K562 (cell line): ENCODE measurements around the gene KCNC4. TPM values are rescaled to one million over a fixed set of nuclear protein-coding genes. Genes with fewer than 3 reads are reported as not detected.

ENCODE experiments used
- ATAC-seq: fragments of 200-7000 bp; cut with Tn5 transposase; 3 replicates; pipeline ENCODE4 v1.9.1; 2020; ENCODE audit warnings: moderate library complexity
- BruUV-seq: library from RNA; stranded (reverse); fragments of 400-500 nt; replicated peaks from 2 replicates; lab custom pipeline; 2021; lab: Mats Ljungman, UMichigan
- CTCF ChIA-PET: fragments of 300-600 bp; formaldehyde crosslinking; extraction: SDS; loops from one replicate; lab custom pipeline; 2021; ENCODE audit warnings: low intra/inter-chr PET ratio; lab: Yijun Ruan, JAX
- POLR2A ChIA-PET: fragments of 300-600, 350-650 bp; sonication (Branson Sonifier 250); formaldehyde crosslinking; extraction: SDS; loops from one replicate; lab custom pipeline; 2021; ENCODE audit warnings: antibody characterized with exemption, inconsistent platforms; lab: Yijun Ruan, JAX
- DNase-seq, 4 experiments: peaks; one replicate each; pipeline versions ENCODE4 v3.0.0 to v3.0.0-alpha.2; 2011 to 2018; ENCODE audit warnings: low spot score in 3 of 4, mixed read lengths in 3 of 4; ENCODE audit errors: extremely low read depth in 1 of 4
- FAIRE-seq: peaks from 2 replicates; lab custom pipeline; 2011; peaks lifted over from hg19 to GRCh38; lab: Jason Lieb, UNC
- H2AFZ ChIP-seq: 2 replicates; pipeline ENCODE4 v1.6.0; 2011; ENCODE audit warnings: low read depth, low read length, control low read depth, inconsistent platforms
- H3K27ac ChIP-seq: fragments of 200-600 bp; 3 replicates; pipeline ENCODE4 v1.8.0; 2011; ENCODE audit warnings: low read depth, mild to moderate bottlenecking, control low read depth, inconsistent platforms, low read length, moderate library complexity, mixed read lengths; ENCODE audit errors: extremely low read depth
- H3K27me3 ChIP-seq, 2 experiments: fragments of 300-600 bp in 1 of 2; 2 replicates in 1 of 2; 3 replicates in 1 of 2; pipeline versions ENCODE4 v1.6.0 to v1.8.0; 2011; ENCODE audit warnings: inconsistent platforms in 2 of 2, low read length in 2 of 2, mild to moderate bottlenecking in 1 of 2, mixed read lengths in 1 of 2, moderate library complexity in 1 of 2; ENCODE audit not compliant: control insufficient read depth in 2 of 2, insufficient read depth in 2 of 2
- H3K36me3 ChIP-seq: fragments of 300-600 bp; 3 replicates; pipeline ENCODE4 v1.8.0; 2011; ENCODE audit warnings: mild to moderate bottlenecking, low read length, inconsistent platforms; ENCODE audit not compliant: control insufficient read depth, insufficient read depth
- H3K4me1 ChIP-seq, 2 experiments: fragments of 200-600 bp in 1 of 2; replicated peaks in 1 of 2; 2 replicates in 1 of 2; 3 replicates in 1 of 2; pipeline versions ENCODE4 v1.5.1 to v1.8.0; 2011; ENCODE audit warnings: inconsistent platforms in 2 of 2, low read length in 2 of 2, mild to moderate bottlenecking in 1 of 2, mixed read lengths in 1 of 2, moderate library complexity in 1 of 2; ENCODE audit not compliant: control insufficient read depth in 2 of 2, insufficient read depth in 2 of 2
- H3K4me2 ChIP-seq: 2 replicates; pipeline ENCODE4 v1.6.1; 2011; ENCODE audit warnings: low read length, control low read depth, inconsistent platforms, mixed read lengths; ENCODE audit not compliant: insufficient read depth
- H3K4me3 ChIP-seq: fragments of 200-600 bp; sonication (generic), shearing (Covaris generic); 2 replicates; pipeline ENCODE4 v1.5.1; 2016; ENCODE audit warnings: control low read depth, inconsistent platforms
- H3K79me2 ChIP-seq: fragments of 200-600 bp; 3 replicates; pipeline ENCODE4 v1.8.0; 2011; ENCODE audit warnings: low read length, inconsistent platforms; ENCODE audit not compliant: control insufficient read depth, insufficient read depth
- H3K9ac ChIP-seq, 2 experiments: 2 replicates each; pipeline versions ENCODE4 v1.6.0 to v1.6.1; 2011; ENCODE audit warnings: low read depth in 2 of 2, low read length in 2 of 2, control low read depth in 1 of 2, inconsistent platforms in 1 of 2, mild to moderate bottlenecking in 1 of 2, mixed read lengths in 1 of 2; ENCODE audit not compliant: insufficient read depth in 1 of 2
- H3K9me1 ChIP-seq: one replicate; pipeline ENCODE4 v1.6.0; 2011; ENCODE audit warnings: inconsistent platforms, mild to moderate bottlenecking, low read length, moderate library complexity; ENCODE audit not compliant: control insufficient read depth, insufficient read depth
- H3K9me3 ChIP-seq: replicated peaks from 2 replicates; pipeline ENCODE4 v1.5.1; 2011; ENCODE audit warnings: low read depth, low read length, inconsistent platforms; ENCODE audit not compliant: control insufficient read depth, insufficient read depth
- H4K20me1 ChIP-seq: replicated peaks from 2 replicates; pipeline ENCODE4 v1.6.1; 2011; ENCODE audit warnings: low read length, inconsistent platforms, mixed read lengths; ENCODE audit not compliant: control insufficient read depth, insufficient read depth
- ATF1 ChIP-seq, 2 experiments: fragments of 450-650 bp in 1 of 2; IDR thresholded peaks; 2 replicates each; pipeline ENCODE4 v1.6.1; 2016; ENCODE audit warnings: missing compliant biosample characterization in 1 of 2, missing genetic modification characterization in 1 of 2
- ATF7 ChIP-seq: fragments of 450-650 bp; IDR thresholded peaks from 2 replicates; pipeline ENCODE4 v1.7.1; 2014; ENCODE audit warnings: mild to moderate bottlenecking, moderate library complexity
- CEBPG ChIP-seq, 3 experiments: fragments of 200-800 bp in 1 of 3; sonication (Bioruptor generic) in 1 of 3; sonication (generic) in 1 of 3; formaldehyde crosslinking in 1 of 3; IDR thresholded peaks in 2 of 3; conservative IDR thresholded peaks in 1 of 3; 2 replicates each; pipeline versions ENCODE4 v1.6.1 to v1.8.0; 2016 to 2022; ENCODE audit warnings: missing compliant biosample characterization in 2 of 3, missing genetic modification characterization in 2 of 3, mild to moderate bottlenecking in 1 of 3, missing genetic modification reagents in 1 of 3
- CREM ChIP-seq: IDR thresholded peaks from 2 replicates; pipeline ENCODE4 v1.6.1; 2014; ENCODE audit warnings: antibody characterized with exemption, low read depth
- CSDE1 ChIP-seq, 2 experiments: fragments of 450-650 bp; IDR thresholded peaks; 2 replicates each; pipeline ENCODE4 v1.6.1; 2016; ENCODE audit warnings: mild to moderate bottlenecking in 1 of 2
- DPF2 ChIP-seq: fragments of 450-650 bp; IDR thresholded peaks from 2 replicates; pipeline ENCODE4 v1.6.1; 2016
- GTF2E2 ChIP-seq: fragments of 200-800 bp; sonication (Bioruptor generic); IDR thresholded peaks from 2 replicates; pipeline ENCODE4 v1.6.1; 2016; ENCODE audit warnings: missing genetic modification characterization, missing compliant biosample characterization
- JUND ChIP-seq, 2 experiments: IDR thresholded peaks; 2 replicates in 1 of 2; 3 replicates in 1 of 2; pipeline ENCODE4 v1.6.1; 2011; ENCODE audit warnings: borderline replicate concordance in 2 of 2, low read depth in 2 of 2, low read length in 2 of 2, improper control_type of control experiment in 1 of 2, missing biosample characterization in 1 of 2, missing genetic modification characterization in 1 of 2, missing genetic modification reagents in 1 of 2
- MBD2 ChIP-seq: sonication (generic); IDR thresholded peaks from 2 replicates; pipeline ENCODE4 v1.6.1; 2016; ENCODE audit warnings: low read depth, borderline replicate concordance
- SMARCA4 ChIP-seq: fragments of 450-650 bp; IDR thresholded peaks from 2 replicates; pipeline ENCODE4 v1.6.1; 2016
- SMARCE1 ChIP-seq: fragments of 450-650 bp; IDR thresholded peaks from 2 replicates; pipeline ENCODE4 v1.7.1; 2016; ENCODE audit warnings: mild to moderate bottlenecking
- ZNF311 ChIP-seq: fragments of 250-450 bp; sonication (Bioruptor Pico); IDR thresholded peaks from 2 replicates; pipeline ENCODE4 v1.4.0; 2020; ENCODE audit warnings: mild to moderate bottlenecking, moderate library complexity
- ZNF766 ChIP-seq: fragments of 200-800 bp; sonication (Bioruptor generic); conservative IDR thresholded peaks from 2 replicates; pipeline ENCODE4 v1.6.1; 2016; ENCODE audit warnings: missing genetic modification characterization, missing compliant biosample characterization
- WGBS: fragments of 100-300 bp; shearing (Covaris generic); methylation state at CpG from one replicate; pipeline ENCODE4 v1.1.6; 2016; ENCODE audit warnings: low coverage, mixed read lengths; ENCODE audit not compliant: insufficient coverage; ENCODE audit errors: missing lambda C conversion rate; 5-methylcytosine and 5-hydroxymethylcytosine counted together
- in situ Hi-C: fragments of 300-500 bp; cut with MboI; formaldehyde crosslinking; loops from 4 replicates; pipeline ENCODE4 v1.15.0; 2018; ENCODE audit warnings: inconsistent platforms, mixed read lengths
- intact Hi-C: fragments of 100-400 bp; cut with micrococcal nuclease; formaldehyde crosslinking; loops from 2 replicates; pipeline ENCODE4 v1.14.2; 2022
- polyA plus RNA-seq, 8 experiments: library from polyadenylated mRNA; depleted of rRNA in 4 of 8; stranded (reverse) in 5 of 8; unstranded in 3 of 8; fragments of >200 nt; fragmentation: Nextera tagmentation in 2 of 8; fragmentation: Illumina TruSeq in 1 of 8; extraction: Ambion mirVana in 2 of 8; extraction: Trizol in 1 of 8; gene quantifications; 2 replicates each; pipeline versions ENCODE4 v1.2.1 to v1.2.3, GENCODE V29; 2011 to 2014; ENCODE audit warnings: inconsistent platforms in 1 of 8, missing spikeins in 1 of 8
- total RNA-seq, 7 experiments: library from RNA; depleted of rRNA in 6 of 7; stranded (reverse); fragments of >200 nt in 6 of 7; fragmentation: Illumina TruSeq in 2 of 7; extraction: Trizol in 2 of 7; gene quantifications; 2 replicates each; pipeline versions ENCODE4 v1.2.1 to v1.2.3, GENCODE V29; 2011 to 2021; ENCODE audit warnings: low replicate concordance in 1 of 7
- TF ChIP-seq, protein P1 (sequence below), 3 experiments: fragments of 200-800 bp in 1 of 3; fragments of 250-450 bp in 1 of 3; fragments of 450-650 bp in 1 of 3; sonication (Bioruptor Pico) in 1 of 3; sonication (Bioruptor generic) in 1 of 3; formaldehyde crosslinking in 1 of 3; IDR thresholded peaks; 2 replicates each; pipeline versions ENCODE4 v1.6.1 to v1.8.0; 2016 to 2022; ENCODE audit warnings: mild to moderate bottlenecking in 2 of 3, missing genetic modification characterization in 2 of 3, missing compliant biosample characterization in 1 of 3, moderate library complexity in 1 of 3

KCNC4 gene
- total and polyA plus RNA-seq, 9 of the 15 experiments (the other 6 are each of a cell fraction or from before 2014, with no cell fraction given), result 0.07 to 1.8 (median 0.73) TPM

DNA sequence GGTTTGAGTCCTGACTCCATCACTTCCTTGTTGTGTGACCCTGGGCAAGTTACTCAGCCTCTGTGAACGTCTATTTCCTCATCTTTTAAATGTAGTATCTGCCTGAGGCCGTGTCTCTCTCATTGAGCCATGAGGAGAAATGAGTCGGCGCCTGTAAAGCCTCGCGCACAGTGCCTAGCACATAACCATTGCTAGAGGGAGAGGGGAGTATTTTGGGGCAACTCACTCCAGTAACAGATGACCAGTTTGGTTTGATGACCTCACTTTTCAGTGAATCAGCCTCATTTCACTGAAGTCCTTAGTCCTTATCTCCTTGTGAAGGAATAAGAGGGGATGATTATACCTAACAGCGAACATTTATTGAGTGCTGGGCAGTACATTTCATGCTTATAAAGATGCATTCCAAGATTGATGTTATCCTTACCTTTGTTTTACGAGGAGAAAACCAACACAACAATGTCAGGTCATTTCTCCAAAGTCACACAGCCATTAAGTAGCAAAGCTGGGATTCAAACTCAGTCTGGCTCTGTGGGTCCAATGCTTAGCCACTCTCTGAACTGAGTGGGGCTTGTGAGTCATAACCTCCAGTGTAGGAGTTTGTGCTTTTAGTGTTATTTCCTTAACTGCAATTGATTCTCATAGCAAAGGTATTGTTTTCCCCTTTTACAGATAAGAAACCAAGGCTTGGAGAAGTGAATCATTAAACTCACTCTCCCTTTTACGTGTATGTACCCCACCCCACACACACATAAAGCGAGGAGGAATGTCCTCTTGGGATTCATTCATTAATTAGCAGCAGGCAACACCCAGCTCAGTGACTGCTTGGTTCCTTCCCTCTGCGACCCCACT, 25.9 kb downstream of the KCNC4 start:
- ChIA-PET POLR2A (interaction anchor here (0.6 to 1.8 kb wide), 6 partner anchors 8 to 135 kb away, joined by 3 to 9 read pairs (median 4); no protein-coding TSS in a partner anchor), CTCF (interaction anchor here (1.2 kb wide), 1 partner anchor 28 kb away, joined by 3 read pairs; no protein-coding TSS in a partner anchor)
- peak overlapping the region; percentile 40; the same call in 1 of the 3 replicates for H3K27ac ChIP-seq
- WGBS, result 1% methylated on average over 11 of the region's 11 CpGs
- no peaks in the 10 kb centered on the region for H3K36me3 ChIP-seq
- H4K20me1 ChIP-seq, result no peaks in the 10 kb centered on the region; the same call in 1 of the 2 replicates
- FAIRE-seq (peak; percentile 62), ATAC-seq (peak; percentile 62), DNase-seq (peak; percentile 37 to 53 (median 49))
- H3K4me3 ChIP-seq, result no peak overlapping the region
- in situ Hi-C loops, result no loop called here
- H3K4me1 ChIP-seq, result peaks cover 3 to 18% of the 10 kb centered on the region in 2 experiments
- H2AFZ ChIP-seq, result 0 out of 2 replicates have a peak overlapping the region, but pooled peaks have one; percentile 28
- BruUV-seq, result no TSS peak
- intact Hi-C loops, result no loop called here
- no peak overlapping the region; a peak in 1 of 4 replicates for H3K9ac ChIP-seq
- peaks cover 20 to 74% of the 10 kb centered on the region in 2 experiments for H3K27me3 ChIP-seq
- no peaks in the 10 kb centered on the region for H3K9me3 ChIP-seq
- H3K4me2 ChIP-seq, result peak overlapping the region; percentile 39; the same call in 1 of the 2 replicates
- H3K9me1 ChIP-seq, result no peaks in the 10 kb centered on the region
- no peaks in the 10 kb centered on the region for H3K79me2 ChIP-seq
- TF ChIP-seq MBD2 (no peak), GTF2E2 (tag) (0 out of 2 replicates have a peak, but pooled peaks have one; percentile 25), ZNF311 (CRISPR knock-in tag) (no peak), CEBPG (CRISPR knock-in tag; IDR thresholded peaks at IDR 0.05) (no peak; the same call in 1 of the 2 replicates), CEBPG (tag; conservative IDR thresholded peaks at IDR 0.05 in 1 of 2, IDR thresholded peaks at IDR 0.05 in 1 of 2) (0 out of 4 replicates have a peak, but pooled peaks of 1 of the 2 experiments have one; percentile 58), JUND (IDR thresholded peaks at IDR 0.05; ENCODE audit: borderline replicate concordance, low read depth, low read length) (peak; percentile 88), JUND (tag; IDR thresholded peaks at IDR 0.05; ENCODE audit: borderline replicate concordance, low read depth, low read length) (peak; percentile 94), SMARCA4 (peak; percentile 75), ZNF766 (CRISPR knock-in tag) (no peak), CREM (peak; percentile 50), ATF1 (CRISPR knock-in tag; IDR thresholded peaks at IDR 0.05) (no peak), ATF1 (tag; IDR thresholded peaks at IDR 0.05) (peak; percentile 64), ATF7 (peak; percentile 82), DPF2 (peak; percentile 65), SMARCE1 (peak; percentile 76), CSDE1 (IDR thresholded peaks at IDR 0.05) (no peak)
- TF ChIP-seq, protein P1, sequence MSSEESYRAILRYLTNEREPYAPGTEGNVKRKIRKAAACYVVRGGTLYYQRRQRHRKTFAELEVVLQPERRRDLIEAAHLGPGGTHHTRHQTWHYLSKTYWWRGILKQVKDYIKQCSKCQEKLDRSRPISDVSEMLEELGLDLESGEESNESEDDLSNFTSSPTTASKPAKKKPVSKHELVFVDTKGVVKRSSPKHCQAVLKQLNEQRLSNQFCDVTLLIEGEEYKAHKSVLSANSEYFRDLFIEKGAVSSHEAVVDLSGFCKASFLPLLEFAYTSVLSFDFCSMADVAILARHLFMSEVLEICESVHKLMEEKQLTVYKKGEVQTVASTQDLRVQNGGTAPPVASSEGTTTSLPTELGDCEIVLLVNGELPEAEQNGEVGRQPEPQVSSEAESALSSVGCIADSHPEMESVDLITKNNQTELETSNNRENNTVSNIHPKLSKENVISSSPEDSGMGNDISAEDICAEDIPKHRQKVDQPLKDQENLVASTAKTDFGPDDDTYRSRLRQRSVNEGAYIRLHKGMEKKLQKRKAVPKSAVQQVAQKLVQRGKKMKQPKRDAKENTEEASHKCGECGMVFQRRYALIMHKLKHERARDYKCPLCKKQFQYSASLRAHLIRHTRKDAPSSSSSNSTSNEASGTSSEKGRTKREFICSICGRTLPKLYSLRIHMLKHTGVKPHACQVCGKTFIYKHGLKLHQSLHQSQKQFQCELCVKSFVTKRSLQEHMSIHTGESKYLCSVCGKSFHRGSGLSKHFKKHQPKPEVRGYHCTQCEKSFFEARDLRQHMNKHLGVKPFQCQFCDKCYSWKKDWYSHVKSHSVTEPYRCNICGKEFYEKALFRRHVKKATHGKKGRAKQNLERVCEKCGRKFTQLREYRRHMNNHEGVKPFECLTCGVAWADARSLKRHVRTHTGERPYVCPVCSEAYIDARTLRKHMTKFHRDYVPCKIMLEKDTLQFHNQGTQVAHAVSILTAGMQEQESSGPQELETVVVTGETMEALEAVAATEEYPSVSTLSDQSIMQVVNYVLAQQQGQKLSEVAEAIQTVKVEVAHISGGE (CRISPR knock-in tag; IDR thresholded peaks at IDR 0.05), result 0 out of 6 replicates have a peak, but pooled peaks of 1 of the 3 experiments have one; percentile 26
